ENCODE data around the gene FBXO31. TPM values are rescaled to one million over a fixed set of nuclear protein-coding genes. Genes with fewer than 3 reads are reported as not detected.
A peak's percentile ranks its signal among the peaks of the same experiment; 100 is the strongest.

FBXO31 gene
- total RNA-seq, 1 donor from 2014 or later = 27.1 TPM

DNA sequence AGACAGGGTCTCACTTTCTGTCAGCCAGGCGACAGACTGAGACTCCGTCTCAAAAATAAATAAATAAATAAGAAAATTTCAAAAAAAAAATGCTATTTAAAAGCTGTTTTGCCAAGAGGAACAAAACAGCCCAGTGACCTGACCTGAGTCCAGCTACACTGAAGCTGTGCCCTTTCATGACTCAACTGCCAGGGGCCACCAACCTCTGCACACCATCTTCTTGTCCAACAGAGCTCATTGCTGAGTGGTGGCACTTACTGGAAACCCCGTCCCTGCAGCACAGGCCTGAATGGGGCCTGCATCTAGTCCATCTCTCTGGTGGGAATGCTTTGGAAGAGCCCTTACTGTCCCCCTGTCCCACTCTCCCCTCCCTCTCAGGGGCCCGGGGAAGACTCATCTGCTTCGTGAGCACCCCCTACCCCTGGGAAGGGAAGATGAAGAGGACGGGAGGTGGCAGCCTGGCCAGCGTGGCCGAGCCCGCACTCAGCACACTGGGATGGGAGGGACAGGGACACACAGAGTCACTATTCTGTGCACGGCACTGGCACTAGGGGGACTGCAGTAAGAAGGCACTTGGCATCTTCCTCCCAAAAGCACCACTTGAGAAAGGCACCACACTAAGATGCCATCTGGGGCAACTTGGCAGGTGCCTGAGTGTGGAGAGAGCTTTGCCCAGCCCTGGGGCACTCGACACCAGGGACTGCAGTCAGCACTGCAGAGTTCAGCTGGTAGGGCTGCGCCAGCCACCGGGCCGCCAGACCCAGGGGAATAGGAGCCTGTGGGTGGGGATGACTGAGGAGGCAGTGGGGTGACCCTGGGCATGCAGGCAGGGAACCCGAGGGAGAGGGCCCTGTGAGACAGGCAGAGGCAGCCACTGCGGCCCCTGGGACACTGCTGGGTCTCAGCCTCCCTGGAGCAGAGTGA, 13.5 kb downstream of the FBXO31 start:
- Mint-ChIP-seq H3K9me3 (no peaks in the 10 kb centered on the region), H3K27me3 (no peaks in the 10 kb centered on the region), H3K27ac (no peak overlapping the region), H3K4me1 (peaks cover 25% of the 10 kb centered on the region), H3K36me3 (ENCODE audit: low read depth) (peaks cover 25% of the 10 kb centered on the region), H3K4me3 (no peak overlapping the region)
- ATAC-seq (ENCODE audit: low read depth) (no peak), DNase-seq (no peak)
- TF ChIP-seq, protein P1, sequence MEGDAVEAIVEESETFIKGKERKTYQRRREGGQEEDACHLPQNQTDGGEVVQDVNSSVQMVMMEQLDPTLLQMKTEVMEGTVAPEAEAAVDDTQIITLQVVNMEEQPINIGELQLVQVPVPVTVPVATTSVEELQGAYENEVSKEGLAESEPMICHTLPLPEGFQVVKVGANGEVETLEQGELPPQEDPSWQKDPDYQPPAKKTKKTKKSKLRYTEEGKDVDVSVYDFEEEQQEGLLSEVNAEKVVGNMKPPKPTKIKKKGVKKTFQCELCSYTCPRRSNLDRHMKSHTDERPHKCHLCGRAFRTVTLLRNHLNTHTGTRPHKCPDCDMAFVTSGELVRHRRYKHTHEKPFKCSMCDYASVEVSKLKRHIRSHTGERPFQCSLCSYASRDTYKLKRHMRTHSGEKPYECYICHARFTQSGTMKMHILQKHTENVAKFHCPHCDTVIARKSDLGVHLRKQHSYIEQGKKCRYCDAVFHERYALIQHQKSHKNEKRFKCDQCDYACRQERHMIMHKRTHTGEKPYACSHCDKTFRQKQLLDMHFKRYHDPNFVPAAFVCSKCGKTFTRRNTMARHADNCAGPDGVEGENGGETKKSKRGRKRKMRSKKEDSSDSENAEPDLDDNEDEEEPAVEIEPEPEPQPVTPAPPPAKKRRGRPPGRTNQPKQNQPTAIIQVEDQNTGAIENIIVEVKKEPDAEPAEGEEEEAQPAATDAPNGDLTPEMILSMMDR (IDR thresholded peaks at IDR 0.05) = no peak
- ChIA-PET POLR2A (no interaction called here), CTCF (no interaction called here)
- intact Hi-C loops (cut with micrococcal nuclease) = no loop called here

DNA sequence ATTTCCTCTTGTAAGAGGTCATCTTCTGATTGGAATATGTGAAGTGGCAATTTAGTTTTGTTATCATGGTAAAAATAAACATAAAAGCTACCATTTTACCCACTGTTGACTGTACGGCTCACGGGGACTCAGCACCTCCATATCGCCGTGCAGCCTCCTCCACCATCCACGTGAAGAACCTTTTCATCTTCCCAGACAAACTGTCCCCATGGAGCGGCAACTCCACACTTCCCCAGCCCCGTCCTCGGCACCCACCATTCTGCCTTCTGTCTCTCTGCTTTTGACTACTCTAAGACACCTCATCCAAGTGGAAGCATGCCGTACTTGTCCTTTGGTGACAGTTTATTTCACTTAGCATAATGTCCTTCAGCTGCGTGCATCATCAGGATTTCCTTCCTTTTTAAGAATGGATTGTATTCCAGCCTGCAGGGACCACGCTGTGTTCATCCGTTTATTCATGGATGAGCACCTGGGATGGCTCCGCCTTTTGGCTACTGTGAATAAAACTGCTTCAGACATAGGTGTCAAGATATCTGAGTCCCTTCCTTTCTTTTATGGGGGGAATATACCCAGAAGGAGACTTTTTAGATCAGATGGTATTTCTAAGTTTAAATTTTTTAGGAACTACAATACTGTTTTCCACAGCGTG, 14.3 kb downstream of the FBXO31 start:
- Mint-ChIP-seq H3K36me3 (ENCODE audit: low read depth) (peaks cover 25% of the 10 kb centered on the region), H3K4me1 (peaks cover 28% of the 10 kb centered on the region), H3K4me3 (no peak overlapping the region), H3K9me3 (no peaks in the 10 kb centered on the region), H3K27ac (no peak overlapping the region), H3K27me3 (no peaks in the 10 kb centered on the region)
- intact Hi-C loops (cut with micrococcal nuclease) = no loop called here
- ChIA-PET POLR2A (interaction anchor here (0.9 to 1.0 kb wide), 2 partner anchors 19 to 52 kb away, joined by 3 read pairs; partner anchors contain the start of gene C16orf95), CTCF (no interaction called here)
- TF ChIP-seq, protein P1 (IDR thresholded peaks at IDR 0.05) = no peak
- ATAC-seq (ENCODE audit: low read depth) (no peak), DNase-seq (no peak)

DNA sequence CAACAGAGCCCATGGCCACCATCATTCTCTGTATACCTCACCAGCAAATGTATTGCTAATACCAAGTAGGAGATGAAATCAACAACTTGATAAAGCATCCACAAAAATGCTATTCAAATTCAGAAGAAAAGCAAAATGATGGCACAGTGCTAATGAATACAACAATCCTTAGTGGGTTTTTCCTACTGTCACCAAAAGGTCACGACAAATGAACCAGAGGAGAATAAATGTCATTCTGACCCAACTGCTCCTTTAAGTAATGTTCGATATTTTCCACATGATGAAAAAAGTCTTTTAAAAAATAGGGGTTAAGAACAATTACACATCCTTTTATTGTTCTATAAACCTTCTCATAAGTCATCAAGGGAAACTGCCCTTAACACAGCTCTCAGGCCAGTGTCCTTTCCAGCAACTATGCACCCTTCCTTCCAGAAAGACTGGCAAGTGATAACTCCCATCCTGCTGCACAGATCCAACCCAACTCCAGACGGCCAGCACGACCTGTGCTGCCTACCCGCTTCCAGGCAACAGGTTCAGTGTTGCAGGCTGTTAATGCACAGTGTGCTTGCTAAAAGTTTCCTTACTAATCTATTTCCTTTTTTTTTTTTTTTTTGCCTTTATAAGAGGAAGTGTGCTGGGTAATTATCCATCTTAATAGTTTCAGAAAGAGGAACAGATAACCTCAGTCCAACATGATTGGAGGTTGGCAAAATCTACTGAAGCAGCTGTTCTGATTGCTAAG, 15.4 kb downstream of the FBXO31 start:
- peaks cover 30% of the 10 kb centered on the region for H3K36me3 Mint-ChIP-seq (ENCODE audit: low read depth)
- H3K4me1 Mint-ChIP-seq = peaks cover 31% of the 10 kb centered on the region
- peak overlapping the region; percentile 57 for H3K27ac Mint-ChIP-seq
- DNase-seq (no peak), ATAC-seq (ENCODE audit: low read depth) (peak; percentile 61)
- no peaks in the 10 kb centered on the region for H3K9me3 Mint-ChIP-seq
- no peak overlapping the region for H3K4me3 Mint-ChIP-seq
- H3K27me3 Mint-ChIP-seq = no peaks in the 10 kb centered on the region
- ChIA-PET POLR2A (interaction anchor here (0.9 to 1.0 kb wide), 2 partner anchors 20 to 51 kb away, joined by 3 read pairs; partner anchors contain the start of gene C16orf95), CTCF (no interaction called here)
- intact Hi-C loops (cut with micrococcal nuclease) = no loop called here
- TF ChIP-seq, protein P1 (IDR thresholded peaks at IDR 0.05) = no peak

DNA sequence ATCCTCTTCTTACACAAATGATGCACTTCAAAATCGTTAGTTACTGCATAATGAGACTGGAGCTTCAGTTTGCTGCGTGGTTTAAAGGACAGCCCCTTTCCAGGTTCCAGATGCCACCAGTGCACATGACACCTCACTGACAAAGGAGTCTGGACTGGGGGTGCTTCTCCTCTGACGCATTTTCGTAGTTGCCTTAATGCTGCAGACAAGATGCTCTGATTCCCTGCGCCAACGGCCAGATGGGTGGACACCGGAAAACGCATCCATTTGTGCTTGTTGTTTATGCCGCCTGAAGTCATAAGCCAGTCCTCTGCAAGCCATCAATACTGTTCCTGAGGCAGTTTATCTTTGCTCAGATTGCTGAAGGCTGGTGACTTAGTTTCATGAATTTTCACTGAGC, 16.0 kb downstream of the FBXO31 start:
- ChIA-PET POLR2A (no interaction called here), CTCF (no interaction called here)
- ATAC-seq (ENCODE audit: low read depth) (no peak), DNase-seq (no peak)
- TF ChIP-seq, protein P1 (IDR thresholded peaks at IDR 0.05) = no peak
- Mint-ChIP-seq H3K4me3 (no peak overlapping the region), H3K36me3 (ENCODE audit: low read depth) (peaks cover 30% of the 10 kb centered on the region), H3K4me1 (peaks cover 31% of the 10 kb centered on the region), H3K27me3 (no peaks in the 10 kb centered on the region), H3K9me3 (no peaks in the 10 kb centered on the region), H3K27ac (no peak overlapping the region)
- intact Hi-C loops (cut with micrococcal nuclease) = no loop called here

DNA sequence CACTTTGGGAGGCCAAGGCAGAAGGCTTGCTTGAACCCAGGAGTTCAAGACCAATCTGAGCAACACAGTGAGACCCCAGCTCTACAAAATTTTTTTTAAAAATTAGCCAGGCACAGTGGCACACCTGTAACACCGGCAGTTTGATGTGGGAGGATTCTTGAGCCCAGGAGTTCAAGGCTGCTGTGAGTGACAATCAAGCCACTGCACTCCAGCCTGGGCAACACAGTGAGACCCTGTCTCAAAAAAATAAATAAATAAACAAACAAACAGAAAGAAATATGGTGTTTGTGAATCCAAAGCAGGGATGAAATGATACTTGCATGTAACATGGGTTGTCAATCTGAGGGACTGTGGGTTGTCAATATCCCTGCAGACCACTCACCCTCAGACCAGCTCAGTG, 16.6 kb downstream of the FBXO31 start:
- ChIA-PET CTCF (no interaction called here), POLR2A (no interaction called here)
- no peaks in the 10 kb centered on the region for H3K9me3 Mint-ChIP-seq
- TF ChIP-seq, protein P1 (IDR thresholded peaks at IDR 0.05) = no peak
- DNase-seq (no peak), ATAC-seq (ENCODE audit: low read depth) (no peak)
- no peak overlapping the region for H3K27ac Mint-ChIP-seq
- H3K4me1 Mint-ChIP-seq = peaks cover 31% of the 10 kb centered on the region
- intact Hi-C loops (cut with micrococcal nuclease) = no loop called here
- H3K4me3 Mint-ChIP-seq = no peak overlapping the region
- no peaks in the 10 kb centered on the region for H3K27me3 Mint-ChIP-seq
- H3K36me3 Mint-ChIP-seq (ENCODE audit: low read depth) = peaks cover 30% of the 10 kb centered on the region

All from activated B cell treated with CpG ODN at 0.5 μM for 24 hours (primary cell).